22Rv1 (cell line): Measurements from ENCODE around the gene TMEM63C.

Experiments used
- H3K27ac ChIP-seq: fragments of 450-650 bp; 2 replicates; pipeline ENCODE4 v1.5.1; 2017
- ZFX ChIP-seq: fragments of 450-650 bp; IDR thresholded peaks from 2 replicates; pipeline ENCODE4 v1.6.1; 2017; ENCODE audit warnings: antibody characterized with exemption, borderline replicate concordance
- TF ChIP-seq, protein P1 (sequence below): fragments of 450-650 bp; IDR thresholded peaks from 2 replicates; pipeline ENCODE4 v1.5.1; 2017; ENCODE audit warnings: mild to moderate bottlenecking

TMEM63C gene

DNA sequence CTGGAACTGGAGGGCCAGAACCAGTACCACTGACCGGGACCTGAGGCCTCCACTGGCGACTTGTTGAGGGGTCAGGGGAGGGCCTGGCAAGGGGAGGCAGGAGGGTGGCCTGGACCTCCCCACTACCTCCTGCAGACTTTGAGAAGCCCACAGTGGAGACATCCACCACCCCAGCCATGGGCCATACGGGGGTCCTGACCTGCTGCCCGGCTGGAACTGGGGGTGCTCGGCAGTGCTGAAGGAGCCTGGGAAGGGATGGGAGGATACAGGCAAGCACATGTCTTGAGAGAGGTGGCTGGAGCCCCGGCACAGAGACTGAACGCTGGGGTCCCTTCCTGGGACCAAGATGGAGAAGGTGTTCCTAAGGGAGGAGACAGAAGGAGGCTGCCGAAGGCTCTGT is 75.1 kb downstream of the TMEM63C start:
- no peak for TF ChIP-seq ZFX
- TF ChIP-seq, protein P1, sequence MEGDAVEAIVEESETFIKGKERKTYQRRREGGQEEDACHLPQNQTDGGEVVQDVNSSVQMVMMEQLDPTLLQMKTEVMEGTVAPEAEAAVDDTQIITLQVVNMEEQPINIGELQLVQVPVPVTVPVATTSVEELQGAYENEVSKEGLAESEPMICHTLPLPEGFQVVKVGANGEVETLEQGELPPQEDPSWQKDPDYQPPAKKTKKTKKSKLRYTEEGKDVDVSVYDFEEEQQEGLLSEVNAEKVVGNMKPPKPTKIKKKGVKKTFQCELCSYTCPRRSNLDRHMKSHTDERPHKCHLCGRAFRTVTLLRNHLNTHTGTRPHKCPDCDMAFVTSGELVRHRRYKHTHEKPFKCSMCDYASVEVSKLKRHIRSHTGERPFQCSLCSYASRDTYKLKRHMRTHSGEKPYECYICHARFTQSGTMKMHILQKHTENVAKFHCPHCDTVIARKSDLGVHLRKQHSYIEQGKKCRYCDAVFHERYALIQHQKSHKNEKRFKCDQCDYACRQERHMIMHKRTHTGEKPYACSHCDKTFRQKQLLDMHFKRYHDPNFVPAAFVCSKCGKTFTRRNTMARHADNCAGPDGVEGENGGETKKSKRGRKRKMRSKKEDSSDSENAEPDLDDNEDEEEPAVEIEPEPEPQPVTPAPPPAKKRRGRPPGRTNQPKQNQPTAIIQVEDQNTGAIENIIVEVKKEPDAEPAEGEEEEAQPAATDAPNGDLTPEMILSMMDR, result no peak
- no peak overlapping the region for H3K27ac ChIP-seq

DNA sequence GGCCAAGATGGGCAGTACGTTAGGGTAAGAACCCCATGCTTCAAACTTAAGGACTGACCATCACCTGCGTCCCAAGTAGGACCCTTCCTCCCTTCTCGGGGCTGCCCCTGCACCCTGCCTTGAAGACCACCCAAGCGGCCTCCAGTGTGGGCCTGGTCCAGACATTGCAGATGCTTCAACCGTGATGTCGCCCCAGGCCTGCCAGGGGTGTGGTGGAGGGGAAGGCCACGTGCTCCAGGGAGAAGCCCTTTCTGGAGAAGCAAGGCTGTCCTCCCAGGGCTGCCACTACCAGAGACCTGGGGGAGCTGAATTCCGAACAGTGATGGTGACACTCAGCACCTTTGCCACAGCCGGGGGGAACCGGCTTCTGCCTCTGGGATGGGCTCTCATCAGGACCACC is 76.1 kb downstream of the TMEM63C start:
- H3K27ac ChIP-seq, result no peak overlapping the region
- TF ChIP-seq, protein P1, result no peak
- TF ChIP-seq ZFX, result no peak

DNA sequence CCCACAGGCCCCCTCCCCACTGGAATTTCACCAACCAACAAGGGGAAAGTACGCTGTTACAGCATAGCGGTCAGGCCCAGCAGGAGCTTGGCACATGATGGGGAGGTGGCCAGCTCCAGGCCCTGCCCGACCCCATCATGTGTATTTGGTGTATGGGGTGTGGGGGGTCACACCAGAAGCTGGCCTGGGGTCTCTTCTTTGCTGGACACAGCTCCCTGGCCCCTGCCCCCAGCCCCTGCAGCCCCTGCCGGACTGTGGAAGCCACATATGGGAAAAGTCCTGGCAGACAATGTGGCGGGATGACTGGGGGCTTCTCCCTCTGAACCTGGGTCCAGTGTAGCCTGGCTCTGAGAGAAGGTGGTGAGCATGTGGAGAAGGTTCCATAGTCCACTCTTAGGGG is 77.0 kb downstream of the TMEM63C start:
- H3K27ac ChIP-seq, result no peak overlapping the region
- no peak for TF ChIP-seq ZFX
- TF ChIP-seq, protein P1, result no peak

DNA sequence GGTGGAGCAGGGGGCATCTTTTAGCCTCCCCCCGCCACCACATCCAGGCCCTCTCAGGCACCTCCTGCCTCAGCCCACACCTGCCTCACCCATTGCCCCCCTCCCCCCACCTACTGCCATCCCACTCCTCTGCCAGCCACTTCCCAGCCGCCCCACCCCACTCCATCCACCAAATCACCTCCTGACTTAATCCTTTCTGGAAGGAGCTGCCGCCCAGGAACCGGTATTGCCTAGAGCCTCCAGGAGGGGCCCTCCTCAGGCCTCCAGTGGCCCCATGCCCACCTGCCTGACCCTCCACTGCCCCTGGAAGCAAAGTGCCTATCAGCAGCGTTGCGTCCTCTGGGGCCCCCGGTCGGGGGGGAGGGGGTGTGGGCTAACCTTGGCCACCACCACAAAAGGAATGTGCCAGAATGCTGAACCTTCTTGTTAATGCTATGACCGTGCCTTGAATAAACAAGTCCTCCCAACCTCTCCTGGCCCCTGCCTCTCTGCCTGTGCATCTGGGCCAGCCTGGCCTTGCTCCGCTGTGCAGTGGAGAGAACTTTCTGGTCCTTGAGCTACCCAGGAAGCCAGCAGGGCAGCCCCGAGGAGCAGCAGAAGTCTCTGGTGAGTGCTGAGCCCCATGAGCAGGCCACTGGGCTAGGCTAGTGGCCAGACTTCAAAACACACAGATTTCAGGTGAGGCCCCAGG is 77.6 kb downstream of the TMEM63C start:
- no peak overlapping the region for H3K27ac ChIP-seq
- no peak for TF ChIP-seq ZFX
- TF ChIP-seq, protein P1, result no peak

DNA sequence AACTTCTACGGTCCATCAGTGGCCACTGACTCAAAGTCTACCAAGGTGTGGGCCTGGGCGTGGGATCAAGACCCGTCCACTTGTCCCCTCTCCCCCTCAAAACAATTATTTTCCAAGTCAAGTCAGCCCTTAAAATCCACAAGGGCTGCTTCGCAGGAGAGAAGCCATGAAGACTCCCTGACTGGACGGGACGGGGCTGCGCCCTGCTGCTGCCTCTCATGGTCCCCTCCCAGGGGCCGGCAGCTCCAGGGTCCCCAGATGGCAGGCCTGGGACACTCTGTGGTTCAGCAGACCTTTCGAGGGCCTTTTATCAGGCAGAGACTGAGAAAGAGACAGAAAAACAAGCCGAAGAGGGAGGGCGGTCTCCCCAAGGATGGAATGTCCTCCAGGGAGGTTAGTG is 78.6 kb downstream of the TMEM63C start:
- no peak for TF ChIP-seq ZFX
- TF ChIP-seq, protein P1, result no peak
- H3K27ac ChIP-seq, result no peak overlapping the region

DNA sequence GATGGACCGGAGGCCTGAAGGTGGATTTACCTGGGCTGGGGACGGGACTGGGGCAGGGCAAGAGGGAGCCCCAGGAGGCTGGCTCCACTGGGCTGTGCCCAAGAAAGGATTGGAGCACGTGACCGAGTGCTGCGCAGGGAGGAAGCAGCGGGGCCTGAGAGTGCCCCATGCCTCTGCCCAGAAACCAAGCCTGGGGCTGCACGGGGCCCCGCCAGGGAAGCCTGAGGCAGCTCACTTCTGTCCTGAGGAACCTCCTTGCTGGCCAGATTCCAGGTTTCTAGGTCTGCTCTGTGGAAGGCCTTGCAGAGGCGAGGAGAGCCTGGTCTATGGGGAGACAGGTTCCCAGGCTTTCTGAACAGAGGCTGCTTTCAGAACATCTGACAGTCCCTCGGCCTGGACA is 79.0 kb downstream of the TMEM63C start:
- H3K27ac ChIP-seq, result no peak overlapping the region
- TF ChIP-seq, protein P1, result no peak
- TF ChIP-seq ZFX, result no peak

DNA sequence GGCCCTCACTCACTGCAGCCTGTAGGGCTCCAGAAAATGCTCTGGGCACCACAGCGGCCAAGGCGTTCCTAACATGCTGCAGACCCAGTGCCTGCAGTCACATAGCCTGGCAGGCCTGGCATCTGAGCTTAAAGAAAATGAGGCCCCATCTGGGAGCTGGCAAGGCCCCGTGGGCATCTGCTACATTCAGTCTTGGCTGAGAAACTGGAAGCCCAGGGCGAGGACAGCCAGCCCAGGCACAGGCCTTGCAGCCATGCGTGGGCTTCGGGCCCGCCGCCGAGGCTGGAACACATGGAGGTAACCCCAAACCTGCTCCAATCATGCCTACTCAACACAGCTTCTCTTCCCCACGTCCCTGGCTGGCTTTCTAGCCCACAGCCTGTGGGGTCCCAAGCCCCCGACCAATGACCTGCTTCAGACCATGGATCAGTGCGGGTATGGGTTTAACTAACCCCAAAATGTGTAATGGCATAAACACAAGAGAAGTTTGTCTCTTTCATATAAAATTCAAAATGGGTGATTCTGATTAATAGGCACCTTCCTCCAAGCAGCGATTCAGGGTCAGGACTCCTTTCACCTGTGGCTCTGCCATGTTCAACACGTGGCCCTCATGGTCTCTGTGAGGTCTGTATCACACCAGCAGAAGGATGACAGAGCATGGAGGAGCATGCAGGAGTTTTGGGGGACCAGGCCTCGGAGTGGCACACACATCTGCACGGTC is 83.0 kb downstream of the TMEM63C start:
- no peak overlapping the region for H3K27ac ChIP-seq
- no peak for TF ChIP-seq ZFX
- TF ChIP-seq, protein P1, result no peak
